Activated naive CD4-positive, alpha-beta T cell treated with anti-CD3 and anti-CD28 coated beads, Interleukin-2, amount 50 U/mL, for 16 hours (primary cell): Measurements from ENCODE around the gene MTM1.

ENCODE experiments used
- DNase-seq: peaks from one replicate; pipeline ENCODE4 v3.0.0-alpha.2; 2020

The MTM1 gene

GRCh38 chrX:150568320-150569154 is at the start of gene MTM1:
Gene MTM1 (plus strand): TSS chrX:150568621. CDS start chrX:150592615, 23,994 bp downstream.
- DNase-seq = peak; percentile 92

- no peak for DNase-seq
Observed at GRCh38 chrX:150522494-150522893, 45.9 kb upstream of the MTM1 start.

- DNase-seq = no peak
Observed at GRCh38 chrX:150525061-150525919, 43.1 kb upstream of the MTM1 start.

GRCh38 chrX:150526692-150527091 is 41.7 kb upstream of the MTM1 start:
- no peak for DNase-seq

DNA sequence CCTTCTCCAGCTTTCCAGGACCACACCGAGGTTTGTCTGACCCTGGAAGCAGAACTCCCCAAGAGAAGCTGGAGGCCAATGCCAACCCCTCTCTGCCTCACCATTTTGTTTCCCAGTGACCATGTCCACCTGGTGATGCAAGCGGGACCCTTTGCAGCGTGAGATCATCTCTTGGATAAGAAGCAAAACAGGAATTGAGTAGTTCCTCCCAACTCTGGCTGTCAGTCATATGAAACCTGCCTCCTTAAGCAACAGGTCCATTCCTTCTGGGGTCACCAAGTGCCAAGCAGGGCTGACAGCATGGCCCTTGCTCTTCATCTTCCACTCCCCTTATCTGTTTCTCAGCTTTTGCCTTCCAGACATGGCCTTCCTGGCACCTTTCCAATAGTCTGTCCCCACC is 41.3 kb upstream of the MTM1 start:
- no peak for DNase-seq

DNA sequence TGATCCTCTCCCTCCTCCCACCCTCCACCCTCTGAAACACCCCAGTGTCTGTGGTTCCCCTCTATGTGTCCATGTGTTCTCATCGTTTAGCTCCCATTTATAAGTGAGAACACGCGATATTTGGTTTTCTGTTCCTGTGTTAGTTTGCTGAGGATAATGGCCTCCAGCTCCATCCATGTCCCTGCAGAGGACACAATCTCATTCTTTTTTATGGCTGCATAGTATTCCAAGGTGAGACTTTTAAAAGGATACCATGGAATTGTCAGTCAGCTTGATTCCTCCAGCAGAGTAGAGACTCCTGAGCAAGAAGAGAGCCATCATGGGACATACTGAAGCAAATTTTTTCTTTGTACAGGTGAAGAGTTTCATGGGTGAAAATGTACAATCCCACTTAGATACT is 38.8 kb upstream of the MTM1 start:
- DNase-seq = no peak

DNA sequence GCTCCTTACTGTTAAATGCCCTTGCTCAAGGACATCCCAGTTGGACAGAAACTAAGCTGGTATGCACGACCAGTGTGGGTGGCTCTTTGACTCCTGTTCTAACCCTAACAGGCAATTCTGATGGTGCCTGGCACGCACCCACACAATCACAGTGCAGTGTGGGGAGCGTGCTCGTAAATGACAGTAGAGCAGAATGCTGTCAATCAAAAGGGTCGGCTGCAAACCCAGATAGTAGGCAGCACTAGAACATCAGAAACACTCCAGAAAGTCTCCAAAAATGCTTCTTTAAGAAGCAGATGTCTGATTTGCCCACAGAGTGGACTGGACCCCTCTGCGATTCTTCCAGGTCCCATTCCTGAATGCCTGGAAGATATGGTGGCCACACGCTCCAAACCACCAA is 37.6 kb upstream of the MTM1 start:
- DNase-seq = no peak

GRCh38 chrX:150531467-150531866 is 37.0 kb upstream of the MTM1 start:
- no peak for DNase-seq

DNA sequence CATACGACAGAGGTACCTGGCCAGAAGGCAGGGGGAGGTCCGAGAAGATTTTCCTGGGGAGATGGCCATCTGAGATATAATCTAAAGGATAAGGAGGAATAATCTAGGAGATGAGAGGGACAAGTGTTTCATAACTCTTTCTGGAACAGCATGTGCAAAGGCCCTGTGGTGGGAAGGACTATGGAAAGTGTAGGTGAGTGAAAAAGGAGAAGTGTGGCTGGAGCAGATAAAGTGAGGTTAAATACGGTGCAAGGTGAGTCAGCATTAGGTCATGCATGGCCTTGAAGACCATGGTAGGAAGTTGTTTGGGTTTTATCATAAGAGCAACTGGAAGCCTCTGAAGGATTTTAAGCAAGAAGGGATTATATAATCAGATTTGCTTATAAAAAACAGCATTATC is 34.6 kb upstream of the MTM1 start:
- no peak for DNase-seq

GRCh38 chrX:150536455-150537116 is 31.8 kb upstream of the MTM1 start:
- no peak for DNase-seq

- no peak for DNase-seq
Observed at GRCh38 chrX:150537851-150538250, 30.6 kb upstream of the MTM1 start.

- no peak for DNase-seq
Observed at GRCh38 chrX:150540965-150541364, 27.5 kb upstream of the MTM1 start.

GRCh38 chrX:150542846-150543229 is 25.6 kb upstream of the MTM1 start:
- DNase-seq = no peak

DNA sequence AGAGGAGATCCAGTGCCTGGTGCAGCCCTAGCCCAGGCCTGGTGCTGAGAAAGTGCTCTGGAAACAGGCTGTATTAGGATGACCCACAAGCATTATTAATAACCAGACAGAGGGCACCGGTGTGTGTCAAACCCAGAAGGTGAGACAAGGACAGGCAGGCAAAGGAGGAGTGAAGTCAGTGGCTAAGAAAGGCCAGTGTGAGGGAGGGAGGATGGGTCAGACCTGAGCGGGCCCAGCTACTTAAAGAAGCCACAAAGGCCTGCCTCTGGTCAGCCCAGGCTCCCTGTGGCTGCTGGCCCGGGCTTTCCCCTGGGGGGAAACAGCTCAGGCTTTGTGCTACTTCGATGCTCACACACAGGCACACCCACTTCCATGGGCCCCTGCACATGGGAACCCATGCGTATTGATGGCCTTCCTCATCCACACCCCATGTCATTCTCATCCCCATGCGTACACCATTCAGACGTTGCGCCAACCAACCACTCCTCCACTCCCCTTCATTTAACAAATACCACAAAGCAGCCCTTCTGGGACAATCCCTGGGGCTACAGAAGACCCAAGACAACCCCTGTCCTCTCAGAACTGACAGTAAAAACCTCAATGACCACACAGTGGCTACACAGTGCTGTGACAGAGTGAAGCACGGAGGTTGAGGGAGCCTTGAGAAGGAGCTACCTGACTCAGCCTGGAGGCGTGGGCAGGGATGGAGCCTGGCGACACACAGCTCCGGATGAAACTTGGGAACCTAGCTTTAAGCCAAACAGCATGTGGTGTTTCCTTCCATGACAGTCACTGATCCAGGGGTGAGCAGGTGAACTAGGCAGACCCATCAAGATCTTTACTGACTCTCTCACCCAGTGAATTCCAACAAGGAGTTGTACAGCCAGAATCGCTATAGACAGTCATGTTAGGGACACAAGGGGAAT is 24.9 kb upstream of the MTM1 start:
- DNase-seq = no peak

- DNase-seq = no peak
Observed at GRCh38 chrX:150544222-150544787, 24.1 kb upstream of the MTM1 start.

GRCh38 chrX:150544835-150545770 is 23.3 kb upstream of the MTM1 start:
- DNase-seq = no peak

DNA sequence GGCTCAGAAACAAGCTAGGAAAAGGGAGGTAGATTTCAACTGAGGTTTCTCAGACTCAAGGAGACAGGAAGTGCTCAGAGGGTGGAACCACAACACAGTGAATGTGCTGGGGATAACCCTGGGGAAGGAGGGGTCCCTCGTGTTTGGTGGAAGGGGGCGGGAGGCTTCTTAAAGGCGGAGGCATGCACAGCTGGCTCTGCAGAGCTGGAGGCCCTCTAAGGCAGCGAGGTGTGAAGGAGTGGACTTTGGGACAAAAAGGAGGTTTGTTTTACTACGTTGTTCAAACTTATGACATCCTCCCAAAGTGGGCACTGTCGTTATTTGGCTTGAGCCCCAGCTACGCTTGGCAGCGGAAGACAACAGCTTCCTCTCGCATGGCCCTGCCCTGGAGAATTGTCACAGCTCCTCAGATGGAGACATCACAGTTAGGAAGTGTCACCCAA is 21.7 kb upstream of the MTM1 start:
- DNase-seq = peak; percentile 18

- DNase-seq = peak; percentile 14
Observed at GRCh38 chrX:150547375-150548115, 20.9 kb upstream of the MTM1 start.

GRCh38 chrX:150548251-150548650 is 20.2 kb upstream of the MTM1 start:
- DNase-seq = no peak

GRCh38 chrX:150548684-150549083 is 19.7 kb upstream of the MTM1 start:
- DNase-seq = no peak
